OCI-LY7 (cell line): Measurements from ENCODE around the gene FDX2. TPM values are rescaled to one million over a fixed set of nuclear protein-coding genes. Genes with fewer than 3 reads are reported as not detected.

Experiments used
- BruUV-seq: library from RNA; stranded (reverse); fragments of 400-500 nt; replicated peaks from 2 replicates; lab custom pipeline; 2021; lab: Mats Ljungman, UMichigan
- CTCF ChIA-PET: fragments of 300-600 bp; sonication (Branson Sonifier 250); formaldehyde crosslinking; loops from one replicate; lab custom pipeline; 2022; ENCODE audit warnings: antibody characterized with exemption; ENCODE audit not compliant: unreplicated experiment; lab: Charles Lee
- POLR2A ChIA-PET: fragments of 300-600 bp; sonication (Branson Sonifier 250); formaldehyde crosslinking; loops from one replicate; lab custom pipeline; 2022; ENCODE audit warnings: antibody characterized with exemption; lab: Charles Lee
- DNase-seq: peaks from one replicate; pipeline ENCODE4 v3.0.0-alpha.2; 2015; ENCODE audit warnings: low spot score
- H2AFZ ChIP-seq: fragments of 200-600 bp; sonication (generic), shearing (Covaris generic); 2 replicates; pipeline ENCODE4 v1.6.1; 2014; ENCODE audit warnings: mild to moderate bottlenecking, antibody characterized with exemption, low read length, moderate library complexity
- H3K27ac ChIP-seq: fragments of 200-600 bp; sonication (generic); 2 replicates; pipeline ENCODE4 v1.5.1; 2014; ENCODE audit warnings: mixed run types, low read depth, mild to moderate bottlenecking, moderate library complexity, low read length, inconsistent platforms; ENCODE audit not compliant: poor library complexity, severe bottlenecking
- H3K36me3 ChIP-seq: fragments of 200-600 bp; sonication (generic); 2 replicates; pipeline ENCODE4 v1.6.1; 2014; ENCODE audit warnings: mild to moderate bottlenecking, antibody characterized with exemption, low read length, moderate library complexity, mixed read lengths; ENCODE audit not compliant: insufficient read depth
- H3K4me1 ChIP-seq: fragments of 200-600 bp; sonication (generic); 2 replicates; pipeline ENCODE4 v1.5.1; 2014; ENCODE audit warnings: mild to moderate bottlenecking, low read length; ENCODE audit not compliant: insufficient read depth, poor library complexity, severe bottlenecking
- H3K4me2 ChIP-seq: fragments of 200-600 bp; sonication (generic); 2 replicates; pipeline ENCODE4 v1.6.1; 2014; ENCODE audit warnings: mild to moderate bottlenecking, low read length
- H3K4me3 ChIP-seq: fragments of 200-600 bp; sonication (generic); 2 replicates; pipeline ENCODE4 v1.5.1; 2014; ENCODE audit warnings: mild to moderate bottlenecking, low read depth, low read length; ENCODE audit not compliant: poor library complexity, severe bottlenecking
- H3K79me2 ChIP-seq: fragments of 200-600 bp; sonication (generic); 2 replicates; pipeline ENCODE4 v1.6.1; 2016; ENCODE audit warnings: low read depth, mild to moderate bottlenecking, low read length, moderate library complexity, mixed read lengths; ENCODE audit not compliant: insufficient read depth
- H3K9me2 ChIP-seq: fragments of 200-600 bp; sonication (generic); 2 replicates; pipeline ENCODE4 v1.6.1; 2016; ENCODE audit warnings: mild to moderate bottlenecking, low read length, mixed read lengths; ENCODE audit not compliant: insufficient read depth
- H3K9me3 ChIP-seq: fragments of 200-600 bp; sonication (generic); 2 replicates; pipeline ENCODE4 v1.6.1; 2014; ENCODE audit warnings: mild to moderate bottlenecking, mixed run types, low read length, mixed read lengths
- H4K20me1 ChIP-seq: fragments of 200-600 bp; sonication (generic); 2 replicates; pipeline ENCODE4 v1.6.1; 2014; ENCODE audit warnings: mild to moderate bottlenecking, antibody characterized with exemption, low read length, moderate library complexity, mixed read lengths; ENCODE audit not compliant: insufficient read depth
- CTCF ChIP-seq: fragments of 200-600 bp; sonication (generic); conservative IDR thresholded peaks from 2 replicates; pipeline ENCODE4 v1.5.1; 2014; ENCODE audit warnings: mild to moderate bottlenecking, antibody characterized with exemption, low read length, moderate library complexity, mixed read lengths
- EZH2phosphoT487 ChIP-seq: fragments of 200-600 bp; sonication (generic); IDR thresholded peaks from 2 replicates; pipeline ENCODE4 v1.6.1; 2018; ENCODE audit warnings: low read depth, borderline replicate concordance, mild to moderate bottlenecking, mixed run types, antibody characterized with exemption, low read length, moderate library complexity, mixed read lengths
- intact Hi-C: fragments of 100-400 bp; cut with micrococcal nuclease; formaldehyde crosslinking; loops from one replicate; pipeline ENCODE4 v1.10.0; 2022; ENCODE audit not compliant: unreplicated experiment
- total RNA-seq, 2 experiments: library from RNA; depleted of rRNA in 1 of 2; stranded (reverse); fragments of >200 nt in 1 of 2; shearing (Covaris generic) in 1 of 2; gene quantifications; 2 replicates each; pipeline ENCODE4 v1.2.3, GENCODE V29; 2014 to 2022

FDX2 gene
- total RNA-seq, 2 experiments from 2014 or later, result 17.1 to 17.2 TPM

GRCh38 chr19:10278935-10279334 lies 36.9 kb downstream of the FDX2 start:
- H3K4me1 ChIP-seq, result no peaks in the 10 kb centered on the region
- H3K9me3 ChIP-seq, result no peaks in the 10 kb centered on the region
- H3K9me2 ChIP-seq, result no peaks in the 10 kb centered on the region
- H3K79me2 ChIP-seq, result no peaks in the 10 kb centered on the region
- H4K20me1 ChIP-seq, result no peaks in the 10 kb centered on the region
- BruUV-seq, result no TSS peak
- no peak overlapping the region for H3K27ac ChIP-seq
- H2AFZ ChIP-seq, result no peak overlapping the region
- H3K36me3 ChIP-seq, result 0 out of 2 replicates have a peak, but pooled peaks cover 14% of the 10 kb centered on the region
- no peak overlapping the region for H3K4me3 ChIP-seq
- POLR2A ChIA-PET, result interaction anchor here (1.0 kb wide), 1 partner anchor 18 kb away, joined by 4 read pairs; no protein-coding TSS in a partner anchor
- intact Hi-C loops, result no loop called here
- TF ChIP-seq CTCF (no peak), EZH2phosphoT487 (no peak)
- no peak for DNase-seq
- H3K4me2 ChIP-seq, result no peak overlapping the region
- CTCF ChIA-PET, result no interaction called here

DNA sequence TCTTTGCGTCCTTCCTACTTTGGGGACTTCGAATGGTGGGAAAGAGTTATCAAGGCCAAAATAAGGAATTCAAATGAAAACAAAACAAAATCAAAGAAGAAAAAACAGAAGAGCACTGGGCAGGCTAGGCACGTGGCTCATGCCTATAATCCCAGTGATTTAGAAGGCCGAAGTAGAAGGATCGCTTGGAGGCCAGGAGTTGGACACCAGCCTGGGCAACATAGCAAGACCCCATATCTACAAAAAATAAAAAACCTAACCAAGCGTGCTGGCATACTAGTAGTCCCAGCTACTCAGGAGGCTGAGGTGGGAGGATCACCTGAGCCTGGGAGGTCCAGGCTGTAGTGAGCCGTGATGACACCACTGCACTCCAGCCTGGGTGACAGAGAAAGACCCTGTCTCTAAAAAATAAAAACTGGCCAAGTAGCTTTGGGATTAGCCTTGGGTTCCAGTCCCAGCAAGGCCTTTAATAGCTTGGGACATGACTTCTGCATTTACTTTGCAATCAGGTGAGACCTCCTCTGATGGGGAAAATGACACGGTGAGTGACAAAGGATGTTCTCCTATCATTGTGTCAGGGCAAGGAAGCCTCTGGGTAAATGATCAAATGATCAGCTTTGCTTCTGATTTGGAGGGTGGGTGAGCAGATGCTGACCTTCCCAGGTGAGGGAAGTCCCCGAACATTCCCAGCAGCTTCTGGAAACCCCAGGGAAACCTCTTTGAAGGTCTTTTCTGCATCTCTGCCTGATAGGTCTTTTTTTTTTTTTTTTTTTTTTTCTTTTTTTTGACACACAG lies 37.8 kb downstream of the FDX2 start:
- TF ChIP-seq EZH2phosphoT487, result no peak
- no peak for TF ChIP-seq CTCF
- ChIA-PET CTCF (no interaction called here), POLR2A (interaction anchor here (1.0 kb wide), 1 partner anchor 18 kb away, joined by 4 read pairs; no protein-coding TSS in a partner anchor)
- Histone ChIP-seq H3K27ac (no peak overlapping the region), H4K20me1 (no peaks in the 10 kb centered on the region), H3K4me2 (no peak overlapping the region), H3K9me2 (no peaks in the 10 kb centered on the region), H3K79me2 (no peaks in the 10 kb centered on the region), H3K36me3 (0 out of 2 replicates have a peak, but pooled peaks cover 8% of the 10 kb centered on the region), H3K4me1 (no peaks in the 10 kb centered on the region), H3K4me3 (no peak overlapping the region), H3K9me3 (no peaks in the 10 kb centered on the region), H2AFZ (no peak overlapping the region)
- BruUV-seq, result no TSS peak
- intact Hi-C loops, result no loop called here
- no peak for DNase-seq

DNA sequence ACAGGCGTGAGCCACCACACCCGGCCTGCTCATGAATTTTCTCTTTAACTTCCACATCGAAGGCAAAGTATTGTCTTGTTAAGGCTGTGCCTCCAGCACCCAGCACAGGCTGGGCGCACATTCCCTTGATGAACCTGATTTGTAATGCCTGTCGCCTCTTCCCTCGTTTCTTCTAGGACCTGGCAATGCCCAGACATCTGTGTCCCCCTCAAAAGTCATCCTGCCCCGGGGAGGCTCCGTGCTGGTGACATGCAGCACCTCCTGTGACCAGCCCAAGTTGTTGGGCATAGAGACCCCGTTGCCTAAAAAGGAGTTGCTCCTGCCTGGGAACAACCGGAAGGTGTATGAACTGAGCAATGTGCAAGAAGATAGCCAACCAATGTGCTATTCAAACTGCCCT lies 41.2 kb downstream of the FDX2 start:
- Histone ChIP-seq H2AFZ (no peak overlapping the region), H3K79me2 (0 out of 2 replicates have a peak, but pooled peaks cover 5% of the 10 kb centered on the region), H3K36me3 (0 out of 2 replicates have a peak, but pooled peaks cover 3% of the 10 kb centered on the region), H3K4me2 (no peak overlapping the region), H3K27ac (no peak overlapping the region), H3K4me3 (no peak overlapping the region), H4K20me1 (no peaks in the 10 kb centered on the region), H3K9me3 (no peaks in the 10 kb centered on the region), H3K9me2 (no peaks in the 10 kb centered on the region), H3K4me1 (peaks cover 29% of the 10 kb centered on the region)
- intact Hi-C loops, result no loop called here
- no peak for DNase-seq
- BruUV-seq, result no TSS peak
- ChIA-PET CTCF (no interaction called here), POLR2A (no interaction called here)
- TF ChIP-seq CTCF (no peak), EZH2phosphoT487 (no peak)
